GM18867 (cell line): ENCODE data around the gene GPC1.
A peak's percentile ranks its signal among the peaks of the same experiment; 100 is the strongest.

Source experiments
- ATAC-seq: cut with Tn5 transposase; IDR thresholded peaks from one replicate; pipeline ENCODE4 v1.9.1; 2021; ENCODE audit warnings: mild to moderate bottlenecking, moderate library complexity; ENCODE audit not compliant: unreplicated experiment

Gene GPC1

DNA sequence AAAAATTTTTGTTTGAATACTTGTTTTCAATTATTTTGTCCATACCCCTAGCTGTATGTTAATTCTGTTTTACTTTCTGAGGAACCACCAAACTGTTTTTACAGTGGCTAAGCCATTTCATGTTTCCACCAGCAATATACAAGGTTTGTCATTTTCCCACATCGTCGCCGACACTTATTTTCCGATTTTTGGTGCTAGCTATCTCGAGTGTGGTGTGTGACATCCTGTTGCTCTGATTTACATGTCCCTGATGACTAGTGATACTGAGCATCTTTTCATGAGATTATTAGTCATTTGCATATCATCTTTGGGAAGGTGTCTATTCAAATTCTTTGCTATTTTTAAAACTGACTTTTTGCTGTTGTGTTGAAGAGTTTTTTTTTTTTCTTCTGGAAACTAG is 7.2 kb upstream of the GPC1 start:
- no peak for ATAC-seq

DNA sequence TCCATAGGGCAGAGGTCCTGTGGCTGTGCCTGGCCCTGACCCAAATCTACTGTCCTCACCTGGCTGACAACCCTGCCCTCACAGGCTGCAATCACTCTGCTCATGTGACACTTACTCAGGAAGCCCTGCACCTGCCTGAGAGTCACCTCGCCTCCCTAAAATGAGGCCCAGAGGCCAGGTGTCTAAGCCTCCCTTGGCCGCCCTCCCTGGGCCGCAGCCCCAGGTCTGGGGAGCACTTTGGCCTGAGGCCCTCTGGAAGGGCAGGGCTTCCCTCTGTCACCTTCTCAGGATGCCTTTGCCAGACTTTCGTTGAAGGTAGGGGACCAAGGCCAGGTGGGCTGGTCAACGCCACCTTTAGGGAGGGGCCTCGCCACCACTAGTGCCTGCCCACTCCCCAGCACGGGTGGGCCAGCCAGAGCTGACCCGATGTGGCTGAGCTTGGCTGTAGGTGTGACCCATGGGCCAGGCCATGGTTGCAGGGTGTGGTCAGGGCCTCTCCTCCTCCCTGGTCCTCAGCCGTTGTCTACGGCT is 6.1 kb upstream of the GPC1 start:
- ATAC-seq = no peak

DNA sequence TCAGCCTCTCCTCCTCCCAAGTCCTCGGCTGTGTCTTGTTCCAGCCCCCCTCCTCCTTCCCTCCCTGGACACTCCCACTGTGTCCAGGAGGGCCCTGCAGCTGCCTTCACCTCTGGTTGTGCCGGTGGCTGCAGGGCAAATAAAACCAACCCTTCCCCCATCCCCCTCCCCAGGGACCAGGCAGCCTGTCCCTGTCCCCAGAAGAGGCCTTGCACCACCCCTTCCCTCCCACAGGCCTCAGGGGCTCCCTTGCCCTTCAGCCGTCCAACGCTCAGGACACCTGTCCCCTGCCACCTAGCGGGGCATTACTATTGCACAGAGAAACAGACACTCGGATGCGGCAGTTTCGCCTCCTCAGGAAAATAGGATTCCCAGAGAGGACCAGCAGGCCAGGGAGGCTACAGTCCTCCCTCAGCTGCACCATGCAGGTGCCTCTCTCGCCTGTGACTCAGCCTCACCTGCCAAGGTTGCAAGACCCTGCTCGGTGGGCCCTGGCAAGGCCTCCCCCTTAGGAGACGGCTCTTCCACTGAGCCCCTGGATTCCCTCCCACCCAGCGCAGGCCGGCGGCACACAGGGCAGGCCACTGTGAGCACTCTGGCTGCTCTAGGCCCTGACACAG is 5.5 kb upstream of the GPC1 start:
- no peak for ATAC-seq

DNA sequence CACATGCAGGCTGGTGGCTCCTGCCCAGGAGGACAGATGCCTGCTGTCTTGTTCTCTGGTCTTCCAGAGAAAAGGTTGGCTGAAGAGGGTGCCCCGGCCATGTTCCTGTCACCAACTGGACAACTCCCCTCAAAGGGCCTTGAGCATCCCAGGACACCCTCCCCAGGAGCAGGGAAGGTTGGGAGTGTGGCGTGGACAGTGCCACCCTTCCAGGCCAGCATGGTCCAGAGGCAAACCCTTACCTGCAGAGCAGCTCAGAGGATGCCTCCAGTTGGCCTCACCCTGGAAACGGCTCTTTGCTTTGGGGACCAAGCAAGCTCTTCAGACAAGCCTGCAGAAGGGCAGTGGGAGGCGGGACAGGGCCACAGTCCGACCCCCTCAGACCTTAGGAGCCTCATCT is 4.9 kb upstream of the GPC1 start:
- ATAC-seq = no peak

DNA sequence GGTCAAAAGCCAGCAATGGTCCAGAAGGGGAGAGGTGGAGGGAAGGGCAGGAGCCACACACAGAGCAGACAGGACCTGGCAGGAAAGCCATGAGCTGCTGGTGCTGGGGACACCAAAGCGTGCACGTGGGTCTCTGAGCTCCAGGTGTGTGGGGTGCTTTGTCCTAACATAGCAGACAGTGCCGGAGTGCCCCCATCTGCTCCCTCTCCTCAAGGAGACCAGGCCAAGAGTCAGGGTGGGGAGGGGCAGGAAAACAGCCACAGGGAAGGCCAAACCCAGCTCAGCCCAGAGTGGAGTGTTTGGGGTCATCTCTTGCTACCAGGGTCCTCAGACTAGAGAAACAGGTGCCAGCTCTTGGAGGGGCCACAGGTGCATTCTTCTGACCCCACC is 4.2 kb upstream of the GPC1 start:
- no peak for ATAC-seq

DNA sequence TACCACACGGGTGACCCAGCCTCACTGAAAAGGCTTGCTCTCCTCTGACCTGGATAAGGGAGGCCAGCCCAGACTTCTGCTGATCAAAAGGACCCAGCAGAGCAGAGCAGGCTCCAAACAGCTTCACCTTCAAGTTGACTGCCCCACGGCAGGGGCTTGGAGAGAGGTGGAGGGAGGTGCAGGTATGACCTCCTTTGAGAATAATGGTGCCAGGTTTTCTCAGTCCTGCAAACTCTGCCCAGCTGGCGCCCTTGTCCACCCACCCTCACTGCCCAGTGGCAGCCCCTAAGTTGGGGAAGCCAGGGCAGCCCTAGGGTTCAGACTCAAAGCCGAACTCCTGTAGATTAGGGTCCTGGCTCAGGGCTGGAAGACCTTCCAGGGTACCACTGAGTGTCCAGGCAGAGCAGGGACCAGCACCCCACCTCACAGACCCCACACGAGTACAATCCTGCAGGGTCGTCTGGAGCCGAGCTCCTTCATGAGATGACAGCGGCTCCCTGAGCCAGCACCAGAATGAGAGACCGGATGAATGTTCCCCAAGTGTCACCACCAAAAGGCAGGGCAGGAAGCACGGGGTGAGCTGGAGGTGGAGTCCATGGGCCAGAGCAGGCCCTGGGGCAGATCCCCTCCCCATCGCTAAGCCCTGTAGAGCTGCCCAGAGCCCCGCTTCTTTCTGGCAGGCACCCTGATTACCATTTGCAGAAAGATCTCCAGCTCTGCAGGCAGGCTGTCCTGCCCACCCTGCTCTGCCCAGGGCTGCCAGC is 3.6 kb upstream of the GPC1 start:
- no peak for ATAC-seq

DNA sequence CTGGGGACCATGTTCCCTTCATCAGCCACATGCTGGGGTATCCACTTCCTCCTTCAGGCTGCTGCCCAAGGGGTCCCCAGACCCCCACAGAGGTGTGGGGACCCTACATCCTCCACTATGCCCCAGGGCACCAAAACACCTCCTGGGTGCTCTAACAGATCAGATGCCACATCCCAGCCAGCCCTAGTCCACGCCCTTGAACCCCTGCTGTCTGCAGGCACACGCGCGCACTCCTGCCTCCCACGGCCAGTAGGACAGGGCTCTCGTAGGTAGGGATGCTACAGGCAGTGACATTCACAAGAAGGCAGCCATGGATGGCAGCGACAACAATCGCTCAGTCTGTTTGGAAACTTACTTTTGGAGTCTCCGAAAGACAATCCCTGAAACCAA is 3.0 kb upstream of the GPC1 start:
- no peak for ATAC-seq

DNA sequence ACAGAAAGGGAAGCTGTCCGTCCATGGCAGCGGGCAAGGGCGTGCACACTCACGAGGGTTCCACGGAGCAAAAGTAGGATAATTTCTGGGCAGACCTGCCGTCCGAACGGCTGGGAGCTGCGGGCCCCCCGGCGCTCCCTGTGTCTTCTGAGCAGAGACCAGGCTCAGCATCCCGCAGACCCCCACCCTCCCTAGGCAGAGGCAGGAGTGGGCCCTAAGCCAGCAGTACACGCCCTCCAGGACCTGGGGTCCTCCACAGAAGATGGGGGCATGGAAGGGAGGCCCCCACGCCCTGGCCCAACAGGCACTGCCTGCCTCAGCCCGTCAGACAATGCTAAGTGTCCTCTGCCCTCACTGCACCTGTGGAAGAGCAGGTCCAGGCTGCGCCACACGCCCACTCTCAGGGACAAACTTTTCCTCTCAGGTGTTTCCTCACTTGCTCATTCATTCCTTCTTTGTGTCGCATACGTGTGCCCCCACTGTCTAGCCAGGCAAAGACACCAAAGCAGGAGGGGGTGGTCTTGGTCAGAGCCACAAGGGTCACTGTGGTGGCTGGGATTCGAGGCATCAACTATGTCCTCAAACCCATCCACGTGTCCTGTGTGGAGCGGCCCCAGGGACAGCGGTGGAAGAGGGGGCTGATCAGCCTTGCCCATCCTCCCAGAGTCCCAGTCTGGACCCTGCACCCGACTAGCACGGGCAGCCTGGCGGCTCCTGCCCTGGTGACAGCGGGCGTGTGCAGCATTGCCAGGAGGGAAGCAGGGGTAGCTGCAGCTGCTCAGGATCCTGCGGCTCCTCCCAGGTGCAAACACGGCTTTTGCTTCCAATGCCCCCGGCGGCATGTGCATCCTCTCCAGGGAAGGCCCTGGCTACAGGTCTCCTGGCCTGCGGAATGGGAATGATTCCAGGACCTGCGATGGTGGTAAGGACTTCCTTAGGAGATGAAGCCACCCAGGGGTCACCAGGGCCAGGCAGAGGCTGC is 2.4 kb upstream of the GPC1 start:
- ATAC-seq = no peak

DNA sequence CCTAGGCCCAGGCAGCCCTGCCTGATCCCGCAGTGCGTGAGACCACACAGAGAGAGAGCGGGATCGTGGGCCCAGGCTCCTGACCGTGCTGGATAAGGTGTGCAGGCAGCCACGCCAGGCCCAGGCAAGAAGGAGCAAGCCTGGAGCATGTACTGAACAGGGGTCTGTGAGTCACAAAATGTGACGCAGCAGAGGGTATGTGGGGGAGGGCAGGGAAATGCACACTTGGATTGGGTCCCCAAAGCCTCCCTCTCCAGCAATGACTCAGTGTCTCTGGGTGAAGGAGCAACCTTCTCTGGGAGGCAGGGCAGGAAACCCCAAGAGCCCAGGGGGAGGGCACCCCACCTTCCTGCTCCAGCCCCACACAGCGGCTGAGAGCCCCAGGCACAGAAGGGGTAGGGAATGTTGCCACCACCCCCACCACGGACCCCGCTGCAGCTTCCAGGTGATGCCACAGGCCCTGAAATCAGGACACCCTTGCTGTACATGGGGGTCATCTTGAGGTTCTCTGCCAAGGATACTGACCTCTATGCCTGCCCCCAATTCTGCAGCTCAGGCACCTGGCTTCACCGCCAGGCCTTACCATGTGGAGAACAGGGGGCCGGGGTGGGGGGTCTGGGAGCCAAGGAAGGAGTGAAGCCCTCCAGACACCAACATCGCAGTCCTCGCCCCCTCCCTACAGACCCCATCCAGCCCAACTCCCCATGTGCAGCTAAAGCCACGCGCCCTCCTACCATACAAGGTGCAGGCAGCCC is 1.3 kb upstream of the GPC1 start:
- no peak for ATAC-seq

DNA sequence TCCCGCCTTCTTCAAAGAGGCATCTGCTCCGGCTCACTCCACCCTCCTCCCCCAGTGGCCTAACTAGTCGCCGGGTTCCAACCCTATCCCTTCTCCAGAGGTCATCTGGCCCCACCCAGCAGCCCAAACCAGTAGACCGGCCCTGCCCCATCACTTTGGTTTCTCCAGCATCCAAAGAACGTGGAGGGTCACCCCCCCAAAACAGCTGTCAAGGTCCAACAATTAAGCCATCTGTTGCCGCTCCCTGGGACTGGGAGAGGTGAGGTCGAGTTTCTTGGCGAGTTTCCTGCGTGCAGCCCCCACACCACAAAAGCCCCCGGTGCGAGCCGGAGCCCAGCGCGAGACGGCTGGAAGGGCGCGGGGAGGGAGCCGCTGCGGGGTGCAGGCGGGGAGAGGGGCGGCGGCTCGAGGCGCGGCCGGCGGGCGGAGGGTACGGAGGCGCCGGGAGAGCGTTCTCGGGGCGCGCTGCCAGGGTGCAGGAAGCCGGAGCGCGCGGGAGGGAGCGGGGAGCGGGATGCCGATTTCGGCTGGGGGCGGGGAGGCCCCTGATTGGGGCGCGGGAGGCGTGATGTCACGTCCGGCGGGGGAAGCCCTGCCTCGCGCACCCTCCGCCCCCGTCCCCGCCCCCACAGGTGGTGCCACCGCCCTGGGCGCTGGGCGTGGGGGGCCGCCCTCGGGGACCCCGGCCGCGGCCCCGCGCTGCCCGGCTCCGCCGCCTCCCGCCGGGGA is 571 bp upstream of the GPC1 start:
- ATAC-seq = peak; percentile 61

DNA sequence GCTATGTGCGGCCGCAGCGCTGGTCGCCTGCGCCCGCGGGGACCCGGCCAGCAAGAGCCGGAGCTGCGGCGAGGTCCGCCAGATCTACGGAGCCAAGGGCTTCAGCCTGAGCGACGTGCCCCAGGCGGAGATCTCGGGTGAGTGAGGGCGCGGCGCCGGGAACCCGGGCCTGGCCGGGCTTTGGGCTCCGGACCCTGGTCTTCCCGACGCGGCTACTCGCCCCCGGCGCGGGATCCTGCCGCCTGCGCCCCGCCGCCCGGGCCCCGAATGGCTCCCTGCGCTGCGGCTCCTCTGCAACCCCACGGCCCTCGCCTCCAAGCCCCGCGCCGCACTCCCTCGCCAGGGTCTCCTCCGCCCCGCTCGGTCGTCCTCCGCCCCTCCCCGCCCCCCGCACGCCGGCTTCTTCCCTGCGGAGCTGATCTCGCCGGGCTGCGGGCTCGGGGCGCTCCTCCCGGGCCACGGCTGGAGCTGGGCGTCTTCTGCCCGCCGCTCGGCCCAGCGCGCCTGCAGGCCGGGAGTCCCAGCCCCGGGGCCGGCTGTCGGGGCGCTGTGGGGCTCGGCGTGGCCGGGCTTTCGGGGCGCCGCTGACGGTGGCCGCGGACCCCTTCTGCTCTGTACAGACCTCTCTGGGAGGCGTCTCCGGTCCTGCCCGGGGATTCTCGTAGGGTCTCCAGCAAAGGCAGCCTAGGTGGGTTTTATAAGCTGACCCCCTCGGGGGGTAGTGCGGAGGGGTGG is 652 bp downstream of the GPC1 start:
- ATAC-seq = peak; percentile 13

DNA sequence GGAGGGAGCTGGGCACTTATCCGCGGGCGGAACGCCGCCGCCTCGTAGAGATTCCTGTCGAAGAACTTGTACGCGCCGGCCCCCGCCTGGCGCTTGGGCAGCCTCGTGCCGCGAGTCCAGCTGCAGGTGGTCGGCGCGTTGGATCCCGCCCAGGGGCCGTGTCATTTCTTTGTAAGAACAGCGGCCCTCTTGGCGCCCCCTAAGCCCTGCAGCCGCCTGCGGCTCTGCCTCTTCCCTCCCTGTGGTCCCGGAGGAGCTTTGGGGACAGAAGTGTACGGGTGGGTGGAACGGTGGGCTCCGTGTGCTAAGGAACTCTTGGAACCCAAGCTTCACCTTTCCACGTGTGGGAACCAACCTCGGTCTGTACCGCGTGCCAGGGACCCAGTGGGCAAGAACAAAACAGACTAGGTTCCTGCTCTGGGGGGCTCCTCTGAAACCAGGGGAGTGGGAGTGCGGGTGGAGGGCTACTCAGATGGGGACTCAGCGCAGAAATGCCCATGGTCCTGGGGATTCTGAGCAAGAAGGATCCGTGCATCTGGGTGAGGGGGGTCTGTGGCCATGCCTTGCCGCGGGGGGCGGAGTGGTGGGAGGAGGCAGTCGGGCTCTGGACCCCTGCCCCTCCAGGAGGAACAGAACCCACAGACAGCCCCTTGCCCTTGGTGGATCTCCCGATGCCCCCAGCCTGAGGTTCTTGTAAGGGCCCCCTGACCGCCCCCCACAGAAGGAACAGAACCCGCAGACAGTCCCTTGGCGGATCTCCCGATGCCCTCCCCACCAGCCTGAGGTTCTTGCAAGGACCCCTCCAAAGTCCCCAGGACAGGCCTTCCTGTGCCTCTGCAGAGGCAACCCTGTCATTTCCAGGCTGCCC is 1.5 kb downstream of the GPC1 start:
- ATAC-seq = no peak

DNA sequence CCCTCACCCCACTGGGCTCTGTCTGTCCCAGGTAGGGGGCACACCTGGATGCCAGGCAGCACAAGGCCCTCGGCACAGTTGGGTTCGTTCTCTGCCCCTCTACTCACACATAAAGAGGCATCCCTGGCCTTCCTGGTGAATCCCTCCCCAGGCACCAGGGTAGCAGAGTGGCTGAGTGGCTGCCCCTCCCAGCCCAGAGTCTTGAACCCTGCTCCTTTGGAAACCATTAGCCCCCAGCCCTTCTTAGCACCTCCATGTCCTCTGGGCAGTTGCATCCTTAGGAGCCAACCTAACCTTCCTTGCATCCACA is 2.0 kb downstream of the GPC1 start:
- ATAC-seq = no peak

DNA sequence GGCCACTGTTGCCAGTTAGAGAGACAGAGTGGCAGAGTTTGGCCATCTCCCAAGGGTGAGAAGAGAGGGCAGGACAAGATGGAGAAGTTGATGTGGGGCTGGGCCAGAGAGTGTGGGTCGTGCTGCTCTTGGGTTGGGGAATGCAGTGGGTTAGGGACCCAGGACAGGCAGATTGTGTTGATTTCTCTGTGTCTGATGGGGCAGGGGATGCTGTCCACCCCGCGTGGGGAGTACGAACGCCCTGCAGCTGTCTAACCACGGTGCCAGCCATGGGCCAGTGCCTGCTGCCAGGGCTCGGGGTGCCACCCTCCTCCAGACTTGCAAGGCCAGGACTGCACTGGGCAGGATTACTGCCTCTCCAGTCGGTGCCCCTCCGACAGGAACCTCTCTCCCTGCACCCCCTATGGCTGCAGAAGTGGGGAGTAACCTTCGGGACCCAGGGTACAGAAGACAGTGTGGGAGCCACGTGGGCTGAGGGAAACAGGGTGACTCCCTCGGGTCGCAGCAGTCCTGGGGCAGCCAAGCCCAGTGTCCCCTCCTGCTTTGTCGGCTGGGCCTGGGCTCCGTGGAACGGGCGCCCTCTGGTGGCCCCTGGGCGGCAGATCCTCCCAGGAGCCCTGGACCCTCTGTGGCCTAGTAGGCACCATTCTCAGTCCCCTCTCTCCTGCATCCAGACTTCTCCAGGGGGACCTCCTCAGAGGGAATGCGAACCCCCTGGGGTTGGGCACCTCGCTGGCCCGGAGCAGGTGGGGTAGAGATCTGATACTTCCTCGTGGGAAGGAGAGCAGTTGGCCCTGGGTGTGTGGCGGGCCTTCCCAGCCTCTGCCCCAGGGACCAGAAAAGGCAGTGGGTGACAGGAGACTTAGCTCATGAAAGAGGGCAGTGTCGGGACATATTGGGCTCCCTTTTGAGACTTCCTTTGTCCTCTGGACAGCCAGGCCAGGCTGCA is 2.7 kb downstream of the GPC1 start:
- peak; percentile 28 for ATAC-seq

DNA sequence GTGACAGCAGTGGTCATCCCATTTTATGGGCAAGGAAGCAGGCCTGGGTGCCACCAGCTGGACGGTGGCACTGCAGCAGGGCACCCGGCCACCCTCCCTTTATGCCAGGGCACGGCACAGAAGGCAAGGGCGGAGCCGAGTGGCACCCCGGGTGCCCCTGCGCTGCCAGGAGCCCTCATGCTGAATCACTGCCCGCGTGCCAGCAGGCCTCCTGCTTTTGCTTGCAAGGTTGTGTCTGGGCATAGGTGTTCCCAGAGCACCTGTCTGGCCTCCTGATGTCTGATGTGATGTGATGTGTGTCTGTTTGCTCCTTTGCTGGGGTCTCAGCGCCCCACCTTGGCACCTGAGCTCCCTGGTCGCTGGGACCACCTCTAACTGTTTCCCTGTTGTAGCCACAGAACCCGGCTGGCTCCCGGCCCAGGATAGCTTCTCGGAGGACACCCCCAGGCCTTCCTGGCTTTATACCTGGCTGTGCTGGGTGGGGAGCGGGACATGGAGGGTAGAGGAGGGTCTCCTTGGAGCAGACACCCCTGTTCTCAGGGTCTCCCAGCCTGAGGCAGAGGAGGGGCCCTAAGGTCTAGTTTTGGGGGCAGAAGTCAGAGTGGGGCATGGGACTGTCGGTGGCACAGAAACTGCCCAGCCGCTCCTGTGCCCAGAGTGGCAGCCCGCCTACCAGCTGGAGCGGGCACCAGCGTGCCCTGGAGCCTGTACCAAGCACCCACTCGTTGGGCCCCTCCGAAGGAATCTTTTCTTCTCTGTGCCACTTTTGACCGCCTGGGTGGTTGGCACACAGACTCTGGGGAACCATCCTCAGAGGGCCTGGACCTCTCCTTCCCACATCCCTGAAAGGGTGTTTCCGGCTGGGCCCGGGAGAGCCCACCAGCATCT is 3.6 kb downstream of the GPC1 start:
- no peak for ATAC-seq

DNA sequence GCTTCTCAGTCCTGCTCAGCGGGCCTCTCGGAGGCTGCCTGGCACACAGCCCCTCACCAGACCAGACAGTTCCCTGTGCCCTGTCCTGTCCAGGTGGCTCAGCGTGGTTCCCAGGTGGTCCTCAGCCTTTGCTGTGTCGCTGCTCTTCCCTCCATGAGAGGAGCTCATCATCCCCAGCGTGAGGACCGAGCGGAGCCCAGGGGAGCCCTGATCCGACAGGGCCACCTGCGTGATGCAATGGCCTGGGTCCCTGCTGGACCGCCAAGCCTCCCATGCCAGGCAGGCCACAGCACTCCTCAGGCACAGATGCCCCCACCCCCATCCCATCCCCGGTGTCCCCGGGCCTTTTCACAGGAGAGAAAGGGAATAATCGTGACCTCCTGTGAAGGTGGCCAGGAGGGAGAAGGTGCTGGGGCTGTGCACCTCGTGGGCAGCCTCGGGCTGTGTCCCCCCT is 4.3 kb downstream of the GPC1 start:
- ATAC-seq = no peak
